Large intestine (tissue), 3 donors: ENCODE measurements around the gene VPS26C. TPM values are rescaled to one million over a fixed set of nuclear protein-coding genes. Genes with fewer than 3 reads are reported as not detected.

Experiments
- DNase-seq, 2 donors: peaks; one replicate each; pipeline versions ENCODE4 v3.0.0 to v3.0.0-alpha.2; 2013
- H3K27ac ChIP-seq: one replicate; pipeline ENCODE4 v1.5.1; 2013; ENCODE audit warnings: low read length
- H3K27me3 ChIP-seq: 2 replicates; pipeline ENCODE4 v1.6.1; 2013; ENCODE audit warnings: low read length; ENCODE audit not compliant: control insufficient read depth, insufficient read depth
- H3K36me3 ChIP-seq: 2 replicates; pipeline ENCODE4 v1.6.1; 2013; ENCODE audit warnings: low read length; ENCODE audit not compliant: control insufficient read depth, insufficient read depth
- H3K4me1 ChIP-seq: one replicate; pipeline ENCODE4 v1.6.1; 2013; ENCODE audit warnings: low read length; ENCODE audit not compliant: control insufficient read depth, insufficient read depth
- H3K4me3 ChIP-seq: one replicate; pipeline ENCODE4 v1.5.1; 2013; ENCODE audit warnings: low read length
- H3K9me3 ChIP-seq: one replicate; pipeline ENCODE4 v1.6.1; 2013; ENCODE audit warnings: mild to moderate bottlenecking, low read depth, low read length, moderate library complexity; ENCODE audit not compliant: control insufficient read depth
- WGBS: methylation state at CpG from one replicate; pipeline ENCODE4 v1.1.5; 2013; ENCODE audit warnings: low lambda C conversion rate; ENCODE audit not compliant: insufficient coverage; 5-methylcytosine and 5-hydroxymethylcytosine counted together
- polyA plus RNA-seq: library from polyadenylated mRNA; unstranded; fragments of 120-200 nt; gene quantifications from one replicate; pipeline ENCODE4 v1.2.1, GENCODE V29; 2013

Gene VPS26C
- polyA plus RNA-seq, 1 donor, result 49.5 TPM

DNA sequence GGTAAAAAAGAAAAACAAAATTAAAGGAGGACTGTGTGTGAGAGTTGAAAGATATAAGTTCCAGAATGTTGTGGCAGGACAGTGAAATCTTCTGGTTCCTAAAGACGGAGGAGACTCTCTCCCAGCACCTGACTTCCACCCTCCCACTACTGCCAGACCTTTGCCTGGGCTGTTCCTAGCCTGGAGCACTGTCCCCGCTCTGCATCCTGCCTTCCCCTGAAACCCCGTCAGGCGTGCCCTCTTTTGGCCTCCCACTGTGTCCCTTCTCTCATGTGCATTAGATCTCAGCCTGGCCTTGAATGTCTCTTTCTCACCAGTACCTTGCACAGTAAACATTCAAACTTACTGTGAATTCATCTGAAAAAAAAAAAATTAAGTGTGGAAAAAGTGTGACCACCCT lies 74.1 kb downstream of the VPS26C start:
- Histone ChIP-seq H3K27me3 (no peaks in the 10 kb centered on the region), H3K27ac (no peak overlapping the region), H3K36me3 (peaks cover 58% of the 10 kb centered on the region), H3K9me3 (no peaks in the 10 kb centered on the region), H3K4me1 (no peaks in the 10 kb centered on the region), H3K4me3 (no peak overlapping the region)
- no CpG with 5 or more reads among the region's 4 CpGs for WGBS
- DNase-seq, result no peak

- no peak for DNase-seq
- no peaks in the 10 kb centered on the region for H3K9me3 ChIP-seq
- no peaks in the 10 kb centered on the region for H3K4me1 ChIP-seq
- H3K36me3 ChIP-seq, result peaks cover 59% of the 10 kb centered on the region
- no peak overlapping the region for H3K4me3 ChIP-seq
- WGBS, result 100% methylated on average over 1 of the region's 2 CpGs
- no peaks in the 10 kb centered on the region for H3K27me3 ChIP-seq
- no peak overlapping the region for H3K27ac ChIP-seq
Measured at GRCh38 chr21:37192019-37192418, 75.1 kb downstream of the VPS26C start.

GRCh38 chr21:37188825-37189224 lies 78.3 kb downstream of the VPS26C start:
- H3K9me3 ChIP-seq, result no peaks in the 10 kb centered on the region
- H3K27ac ChIP-seq, result no peak overlapping the region
- 100% methylated on average over 1 of the region's 1 CpG for WGBS
- no peaks in the 10 kb centered on the region for H3K4me1 ChIP-seq
- no peak for DNase-seq
- H3K27me3 ChIP-seq, result no peaks in the 10 kb centered on the region
- H3K4me3 ChIP-seq, result no peak overlapping the region
- peaks cover 50% of the 10 kb centered on the region for H3K36me3 ChIP-seq

DNA sequence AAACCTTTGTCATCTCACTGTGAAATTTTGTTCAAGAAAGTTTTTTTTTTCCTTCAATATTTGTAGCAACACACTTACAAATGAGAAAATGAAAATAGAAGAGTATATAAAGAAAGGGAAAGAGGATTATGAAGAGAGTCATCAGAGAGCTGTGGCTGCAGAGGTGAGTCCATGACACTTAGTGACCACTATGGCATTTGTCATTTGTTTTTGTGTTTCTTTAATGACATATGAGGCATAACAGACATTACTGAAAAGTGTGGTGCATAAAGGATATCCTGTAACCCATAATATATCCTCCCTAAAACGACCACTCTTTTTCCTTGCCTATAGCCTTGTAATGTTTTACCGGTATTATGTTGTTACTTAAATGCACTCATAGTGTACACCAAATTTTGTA lies 80.2 kb downstream of the VPS26C start:
- Histone ChIP-seq H3K27ac (no peak overlapping the region), H3K36me3 (peaks cover 51% of the 10 kb centered on the region), H3K27me3 (no peaks in the 10 kb centered on the region), H3K4me3 (no peak overlapping the region), H3K9me3 (no peaks in the 10 kb centered on the region), H3K4me1 (no peaks in the 10 kb centered on the region)
- no peak for DNase-seq
- WGBS, result 100% methylated on average over 2 of the region's 2 CpGs

DNA sequence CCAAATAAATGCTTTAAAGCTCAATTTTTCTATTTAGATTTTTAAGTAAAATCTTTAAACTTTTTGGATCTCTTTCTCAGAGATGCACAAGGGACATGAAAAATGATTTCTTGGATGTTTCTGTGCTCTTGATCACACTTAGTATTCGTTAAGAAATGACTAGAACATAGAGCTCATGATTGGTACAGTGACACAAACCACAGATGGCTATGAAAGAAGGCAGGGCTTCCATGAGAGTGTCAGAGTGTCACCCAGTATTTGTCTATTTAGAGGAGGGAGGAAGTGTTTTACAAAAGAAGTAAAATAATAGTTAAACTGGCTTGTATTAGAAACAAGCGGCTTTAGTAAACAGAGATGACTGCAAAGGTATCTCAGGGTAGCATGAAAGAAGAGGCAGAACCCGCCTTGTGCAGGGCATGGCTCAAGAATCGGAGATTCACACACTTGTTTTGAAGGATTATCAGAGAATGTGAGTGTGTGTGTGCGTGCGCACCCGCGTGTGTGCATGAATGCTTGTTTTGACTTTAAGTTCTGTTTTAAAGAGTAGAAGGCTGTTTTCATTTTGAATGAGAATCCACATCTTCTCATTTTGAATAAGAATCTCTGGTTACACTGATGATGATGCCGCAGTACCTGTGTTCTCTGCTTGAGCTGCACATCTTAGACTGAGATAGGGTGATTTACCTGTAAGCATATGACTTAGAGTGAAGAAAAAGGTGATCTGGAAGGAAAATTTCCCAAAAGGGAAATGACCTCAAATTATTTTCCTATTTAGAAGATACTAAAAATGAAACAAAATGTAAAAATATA lies 82.1 kb downstream of the VPS26C start:
- no peak for DNase-seq
- Histone ChIP-seq H3K27me3 (no peaks in the 10 kb centered on the region), H3K27ac (no peak overlapping the region), H3K36me3 (peaks cover 56% of the 10 kb centered on the region), H3K9me3 (no peaks in the 10 kb centered on the region), H3K4me3 (no peak overlapping the region), H3K4me1 (no peaks in the 10 kb centered on the region)
- WGBS, result 100% methylated on average over 5 of the region's 9 CpGs

GRCh38 chr21:37183749-37184148 lies 83.4 kb downstream of the VPS26C start:
- H3K9me3 ChIP-seq, result no peaks in the 10 kb centered on the region
- no peaks in the 10 kb centered on the region for H3K27me3 ChIP-seq
- no peak overlapping the region for H3K4me3 ChIP-seq
- H3K27ac ChIP-seq, result no peak overlapping the region
- no peak for DNase-seq
- no peaks in the 10 kb centered on the region for H3K4me1 ChIP-seq
- no CpG with 5 or more reads among the region's 3 CpGs for WGBS
- H3K36me3 ChIP-seq, result peaks cover 56% of the 10 kb centered on the region

DNA sequence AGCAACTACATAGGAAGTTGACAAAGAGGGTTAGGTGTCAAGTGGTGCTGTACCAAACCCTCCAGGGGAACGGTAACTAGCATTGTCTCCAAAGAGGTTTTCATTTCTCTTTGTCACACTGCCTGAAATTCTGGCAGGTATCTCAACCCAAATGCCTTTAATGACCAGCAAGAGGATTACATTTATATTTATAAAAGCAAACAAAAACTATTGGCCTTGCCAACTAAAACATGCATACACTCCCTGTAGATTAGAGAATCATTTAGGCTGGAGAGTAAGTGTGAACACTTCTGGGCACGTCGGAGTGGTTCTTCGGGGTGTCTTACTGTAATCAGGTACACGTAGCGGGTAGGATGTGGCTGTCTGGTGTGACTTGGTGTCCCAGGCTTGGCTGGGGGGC lies 84.9 kb downstream of the VPS26C start:
- H3K4me3 ChIP-seq, result no peak overlapping the region
- no peak overlapping the region for H3K27ac ChIP-seq
- no peaks in the 10 kb centered on the region for H3K27me3 ChIP-seq
- no CpG with 5 or more reads among the region's 6 CpGs for WGBS
- no peaks in the 10 kb centered on the region for H3K4me1 ChIP-seq
- no peak for DNase-seq
- H3K9me3 ChIP-seq, result no peaks in the 10 kb centered on the region
- peaks cover 59% of the 10 kb centered on the region for H3K36me3 ChIP-seq

DNA sequence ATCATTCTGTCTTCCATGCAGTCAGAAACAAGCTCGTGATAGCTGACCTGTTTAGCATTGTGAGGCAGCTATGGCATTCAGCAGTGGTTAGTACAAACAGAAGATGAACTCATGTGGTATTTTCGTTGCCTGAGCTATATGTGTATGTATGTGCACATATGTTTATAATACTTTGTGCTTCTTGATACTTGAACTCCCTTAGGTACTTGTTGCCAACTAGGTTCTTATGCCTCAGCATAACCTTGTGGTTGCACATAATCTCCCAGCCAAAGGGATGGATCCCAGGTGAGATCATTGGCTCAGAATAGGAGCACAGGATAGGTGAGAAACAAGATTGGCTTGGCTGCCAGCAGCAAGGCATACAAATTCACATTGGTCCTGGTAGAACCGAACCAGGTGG lies 86.1 kb downstream of the VPS26C start:
- Histone ChIP-seq H3K36me3 (peaks cover 61% of the 10 kb centered on the region), H3K27me3 (no peaks in the 10 kb centered on the region), H3K27ac (no peak overlapping the region), H3K9me3 (no peaks in the 10 kb centered on the region), H3K4me1 (no peaks in the 10 kb centered on the region), H3K4me3 (no peak overlapping the region)
- no CpG with 5 or more reads among the region's 3 CpGs for WGBS
- no peak for DNase-seq

DNA sequence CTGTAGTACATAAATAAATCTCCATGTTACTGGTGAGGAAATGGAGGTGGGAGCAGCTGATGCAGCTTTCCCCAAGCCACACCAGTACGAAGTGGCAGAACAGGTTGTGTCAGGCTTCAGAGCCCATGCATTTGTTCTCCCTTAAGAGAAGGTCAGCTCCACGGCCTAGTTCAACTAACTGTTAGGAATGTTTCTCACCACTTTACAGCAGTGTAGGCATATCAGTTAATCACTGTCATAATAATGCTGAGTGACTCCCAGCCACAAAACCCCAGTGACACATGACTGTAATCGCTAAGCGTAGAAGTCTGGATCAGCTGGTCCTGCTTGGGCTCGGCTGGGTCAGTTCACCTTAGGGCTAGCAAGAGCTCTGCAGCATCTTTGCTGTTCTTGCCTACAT lies 90.4 kb downstream of the VPS26C start:
- Histone ChIP-seq H3K4me3 (no peak overlapping the region), H3K27ac (no peak overlapping the region), H3K4me1 (no peaks in the 10 kb centered on the region), H3K36me3 (peaks cover 66% of the 10 kb centered on the region), H3K27me3 (no peaks in the 10 kb centered on the region), H3K9me3 (no peaks in the 10 kb centered on the region)
- no CpG with 5 or more reads among the region's 5 CpGs for WGBS
- peak in 1 of 2 donors; percentile 34 for DNase-seq
